Measurements from ENCODE around the gene GSG1L.
"Not testable (repeated sequence)": the region's sequence is repeated elsewhere in the genome, so short reads cannot be mapped to it uniquely, and the experiment has no call there.

GSG1L gene

DNA sequence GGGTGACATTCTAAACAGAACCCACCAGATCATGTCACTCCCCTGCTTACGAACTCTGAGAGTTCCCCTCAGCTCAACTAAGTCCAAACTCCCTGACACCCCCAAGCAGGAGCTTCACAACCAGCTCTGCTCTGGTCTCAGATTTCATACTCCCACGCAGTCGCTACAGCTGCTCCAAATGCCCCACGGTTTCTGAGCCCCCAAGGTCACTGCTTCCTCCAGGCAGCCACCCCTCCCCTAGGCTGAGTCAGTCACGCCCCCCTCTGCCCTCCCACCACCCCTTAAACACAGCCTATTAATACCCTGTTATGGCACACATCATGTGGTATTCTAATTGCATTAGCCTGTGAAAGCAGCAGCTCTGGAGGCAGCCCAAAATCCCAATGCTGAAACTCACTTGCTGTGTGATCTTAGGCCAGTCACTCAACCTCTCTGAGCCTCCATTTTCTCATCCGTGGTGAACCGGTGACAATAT is 51.5 kb downstream of the GSG1L start:
- DNase-seq, result no peak

- no peak for DNase-seq
These were observed 52.3 kb downstream of the GSG1L start for GRCh38 chr16:28011223-28011622.

DNA sequence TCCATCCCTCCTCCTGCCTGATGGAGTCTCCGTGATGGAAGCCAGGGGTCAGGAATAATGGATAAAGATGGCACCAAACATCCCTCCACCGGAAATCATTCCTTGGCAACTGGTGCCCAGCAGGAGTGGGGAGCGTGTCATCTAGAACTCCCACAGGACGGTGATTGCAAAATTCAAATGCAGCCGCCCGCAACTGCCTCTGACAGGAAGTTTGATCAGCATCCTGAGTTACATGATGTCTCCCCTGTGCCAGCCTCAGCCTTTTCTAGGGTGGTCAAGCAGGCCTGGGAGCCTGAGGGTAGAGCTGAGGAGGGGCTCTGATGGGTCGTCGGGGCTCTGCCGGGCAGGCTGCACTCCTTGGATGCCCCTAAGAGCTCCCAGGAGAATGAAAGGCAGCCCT is 52.8 kb downstream of the GSG1L start:
- DNase-seq, result no peak

GRCh38 chr16:28009586-28010373 is 53.7 kb downstream of the GSG1L start:
- no peak for DNase-seq

GRCh38 chr16:28003923-28004322 is 59.6 kb downstream of the GSG1L start:
- no peak for DNase-seq

GRCh38 chr16:28003021-28003865 is 60.3 kb downstream of the GSG1L start:
- no peak for DNase-seq

GRCh38 chr16:28001642-28002041 is 61.9 kb downstream of the GSG1L start:
- DNase-seq, result no peak

- no peak for DNase-seq
These were observed 62.3 kb downstream of the GSG1L start for GRCh38 chr16:28001184-28001583.

- no peak for DNase-seq
These were observed 63.0 kb downstream of the GSG1L start for GRCh38 chr16:28000314-28001169.

DNA sequence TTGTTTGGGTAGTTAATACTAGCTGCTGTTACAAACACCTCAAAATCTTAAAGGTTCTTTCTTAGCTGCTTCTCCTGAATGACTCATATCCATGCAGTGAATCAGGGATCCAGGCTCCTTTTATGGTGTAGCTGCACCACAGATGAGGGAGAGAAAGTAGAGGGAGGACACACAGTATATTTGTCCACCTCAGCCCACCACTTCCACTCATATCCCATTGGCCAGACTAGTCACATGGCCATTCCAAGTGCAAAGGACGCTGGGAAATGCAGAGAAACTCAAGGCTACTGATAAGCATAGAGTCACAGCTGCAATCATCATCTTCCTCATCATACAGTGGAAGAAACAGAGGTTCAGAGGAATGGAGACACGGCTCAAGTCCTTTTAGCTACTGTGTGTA is 63.8 kb downstream of the GSG1L start:
- no peak for DNase-seq

DNA sequence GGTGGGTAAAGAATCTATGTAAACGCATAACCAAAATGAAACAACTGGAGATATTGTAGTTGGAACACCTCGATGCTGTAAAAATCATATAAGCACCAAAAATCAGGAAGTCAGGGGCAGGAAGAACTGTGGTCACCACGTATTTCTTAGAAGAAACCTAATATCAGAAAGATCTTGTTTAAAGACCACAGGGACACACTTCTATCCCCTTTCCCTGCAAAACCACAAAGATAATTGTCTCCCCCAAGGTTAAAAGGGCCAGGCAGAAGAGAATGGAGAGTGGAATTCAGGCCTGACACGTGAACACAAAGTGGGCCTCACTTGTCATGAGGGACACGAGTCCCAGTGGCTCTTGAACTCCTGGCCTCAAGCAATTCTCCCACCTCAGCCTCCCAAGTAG is 68.1 kb downstream of the GSG1L start:
- DNase-seq, result peak; percentile 2

- DNase-seq, result no peak
These were observed 68.8 kb downstream of the GSG1L start for GRCh38 chr16:27994686-27995085.

GRCh38 chr16:27993587-27993986 is 69.9 kb downstream of the GSG1L start:
- no peak for DNase-seq

- DNase-seq, result no peak
These were observed 71.6 kb downstream of the GSG1L start for GRCh38 chr16:27991876-27992275.

GRCh38 chr16:27985981-27986380 is 77.5 kb downstream of the GSG1L start:
- no peak for DNase-seq

DNA sequence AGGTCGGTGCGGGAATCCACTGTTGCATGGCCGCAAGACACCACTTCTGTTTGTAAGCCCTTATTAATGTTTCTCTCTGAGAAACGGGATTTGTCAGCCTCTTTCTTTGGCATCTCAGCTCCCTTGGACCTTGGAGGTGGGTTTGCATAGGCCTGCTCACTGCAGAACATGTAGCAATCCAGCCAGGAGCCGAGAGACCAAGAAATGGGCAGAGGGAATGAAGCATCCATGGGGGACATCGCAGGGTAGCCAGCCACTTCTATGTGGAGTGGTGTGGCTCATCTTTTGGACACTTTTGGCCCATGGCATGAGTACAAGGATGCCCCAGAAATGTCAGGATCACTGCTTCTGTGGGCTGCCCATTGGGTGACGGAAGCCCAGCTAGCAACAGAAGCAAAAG is 79.4 kb downstream of the GSG1L start:
- no peak for DNase-seq

- DNase-seq, result no peak
These were observed 80.3 kb downstream of the GSG1L start for GRCh38 chr16:27983244-27983643.

- no peak for DNase-seq
These were observed 81.3 kb downstream of the GSG1L start for GRCh38 chr16:27982184-27982583.

- DNase-seq, result no peak
These were observed 82.4 kb downstream of the GSG1L start for GRCh38 chr16:27980919-27981700.

- DNase-seq, result no peak
These were observed 83.3 kb downstream of the GSG1L start for GRCh38 chr16:27980076-27980775.

DNA sequence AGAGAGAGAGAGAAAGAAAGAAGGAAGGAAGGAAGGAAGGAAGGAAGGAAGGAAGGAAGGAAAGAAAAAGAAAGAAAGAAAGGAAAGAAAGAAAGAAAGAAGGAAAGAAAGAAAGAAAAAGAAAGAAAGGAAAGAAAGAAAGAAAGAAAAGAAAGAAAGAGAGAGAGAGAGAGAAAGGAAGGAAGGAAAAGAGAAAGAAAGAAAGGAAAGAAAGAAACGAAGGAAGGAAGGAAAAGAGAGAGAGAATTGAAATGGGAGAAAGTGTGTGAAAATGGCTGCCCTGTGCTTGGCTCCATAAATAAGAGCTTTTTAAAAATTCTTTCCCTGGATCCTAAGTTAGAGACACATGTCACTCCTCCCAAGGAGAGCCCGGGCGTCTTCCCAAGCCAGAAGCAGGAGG is 83.8 kb downstream of the GSG1L start:
- DNase-seq, result not testable (repeated sequence)

- DNase-seq, result no peak
These were observed 84.6 kb downstream of the GSG1L start for GRCh38 chr16:27978876-27979275.

All from CD4-positive, alpha-beta T cell treated with Interleukin-17A for 1 hour (primary cell).